Endothelial cell of umbilical vein (primary cell): Measurements from ENCODE around the gene ETDB. TPM values are rescaled to one million over a fixed set of nuclear protein-coding genes. Genes with fewer than 3 reads are reported as not detected.
"Not testable (repeated sequence)": the region's sequence is repeated elsewhere in the genome, so short reads cannot be mapped to it uniquely, and the experiment has no call there.

Experiments
- Bru-seq: library from RNA; stranded (reverse); fragments of 400-500 nt; gene quantifications from one replicate; lab custom pipeline; 2021; lab: Mats Ljungman, UMichigan
- BruChase-seq, 2 experiments: library from RNA; stranded (reverse); fragments of 400-500 nt; gene quantifications; one replicate each; lab custom pipeline; 2021; lab: Mats Ljungman, UMichigan
- BruUV-seq: library from RNA; stranded (reverse); fragments of 400-500 nt; replicated peaks from 2 replicates; lab custom pipeline; 2021; lab: Mats Ljungman, UMichigan
- CTCF ChIA-PET: fragments of 300-600, 350-600 bp; sonication (Branson Sonifier 250); formaldehyde crosslinking; loops from one replicate; lab custom pipeline; 2021; ENCODE audit warnings: antibody characterized with exemption, inconsistent platforms; lab: Charles Lee
- POLR2A ChIA-PET: fragments of 300-600, 350-600 bp; sonication (Branson Sonifier 250); formaldehyde crosslinking; loops from one replicate; lab custom pipeline; 2021; ENCODE audit warnings: antibody characterized with exemption, inconsistent platforms; lab: Charles Lee
- DNase-seq: peaks from one replicate; pipeline ENCODE4 v3.0.0-alpha.2; 2011; ENCODE audit warnings: low read depth, low spot score
- FAIRE-seq: peaks from 2 replicates; lab custom pipeline; 2011; peaks lifted over from hg19 to GRCh38; lab: Jason Lieb, UNC
- H2AFZ ChIP-seq: 2 replicates; pipeline ENCODE4 v1.6.0; 2012; ENCODE audit warnings: low read depth, low read length, control low read depth, inconsistent platforms
- H3K27ac ChIP-seq: 2 replicates; pipeline ENCODE4 v1.5.1; 2011; ENCODE audit warnings: low read depth, mild to moderate bottlenecking, control low read depth, low read length, moderate library complexity; ENCODE audit not compliant: insufficient read depth
- H3K27me3 ChIP-seq, 2 experiments: 2 replicates each; pipeline versions ENCODE4 v1.6.0 to v1.6.1; 2011; ENCODE audit warnings: low read length in 2 of 2, mixed read lengths in 1 of 2; ENCODE audit not compliant: control insufficient read depth in 2 of 2, insufficient read depth in 2 of 2
- H3K36me3 ChIP-seq, 2 experiments: 2 replicates in 1 of 2; 3 replicates in 1 of 2; pipeline ENCODE4 v1.5.1; 2011; ENCODE audit warnings: low read length in 2 of 2, mild to moderate bottlenecking in 1 of 2, moderate library complexity in 1 of 2; ENCODE audit not compliant: control insufficient read depth in 2 of 2, insufficient read depth in 2 of 2; ENCODE audit errors: extremely low read depth in 1 of 2
- H3K4me1 ChIP-seq: 3 replicates; pipeline ENCODE4 v1.5.1; 2011; ENCODE audit warnings: mild to moderate bottlenecking, low read length; ENCODE audit not compliant: control insufficient read depth, insufficient read depth; ENCODE audit errors: extremely low read depth
- H3K4me2 ChIP-seq: 2 replicates; pipeline ENCODE4 v1.6.1; 2011; ENCODE audit warnings: low read length, control low read depth, mixed read lengths; ENCODE audit not compliant: insufficient read depth
- H3K4me3 ChIP-seq, 3 experiments: fragments of 200-600 bp in 1 of 3; sonication (generic), shearing (Covaris generic) in 1 of 3; replicated peaks in 1 of 3; 2 replicates each; pipeline ENCODE4 v1.5.1; 2011 to 2016; ENCODE audit warnings: control low read depth in 3 of 3, low read length in 3 of 3, mild to moderate bottlenecking in 2 of 3, inconsistent platforms in 1 of 3, low read depth in 1 of 3, moderate library complexity in 1 of 3; ENCODE audit not compliant: insufficient read depth in 1 of 3
- H3K79me2 ChIP-seq: 2 replicates; pipeline ENCODE4 v1.6.0; 2012; ENCODE audit warnings: low read length, inconsistent platforms; ENCODE audit not compliant: control insufficient read depth, insufficient read depth
- H3K9ac ChIP-seq: replicated peaks from 2 replicates; pipeline ENCODE3; 2011; ENCODE audit warnings: low read length, control low read depth; ENCODE audit not compliant: insufficient read depth; ENCODE audit errors: extremely low read depth
- H3K9me1 ChIP-seq: replicated peaks from 3 replicates; pipeline ENCODE4 v1.6.0; 2011; ENCODE audit warnings: mild to moderate bottlenecking, low read length; ENCODE audit not compliant: control insufficient read depth, insufficient read depth; ENCODE audit errors: extremely low read depth
- H3K9me3 ChIP-seq: replicated peaks from 2 replicates; pipeline ENCODE4 v1.5.1; 2012; ENCODE audit warnings: low read length, inconsistent platforms; ENCODE audit not compliant: control insufficient read depth, insufficient read depth
- H4K20me1 ChIP-seq: replicated peaks from 2 replicates; pipeline ENCODE3; 2011; ENCODE audit warnings: mild to moderate bottlenecking, low read length; ENCODE audit not compliant: control insufficient read depth, insufficient read depth; ENCODE audit errors: extremely low read depth
- dilution Hi-C: fragments of 300-500 bp; cut with MboI; formaldehyde crosslinking; loops from one replicate; pipeline ENCODE4 v1.15.0; 2019; ENCODE audit warnings: low sequenced_read_pairs; ENCODE audit not compliant: extremely low pct_ligation_motif_present
- intact Hi-C: fragments of 100-400 bp; cut with micrococcal nuclease; formaldehyde crosslinking; loops from one replicate; pipeline ENCODE4 v1.10.0; 2022
- long read RNA-seq: library from polyadenylated mRNA; stranded (forward); transcript quantifications from one replicate; pipeline ENCODE4 v2.0.0, GENCODE V29; 2021
- polyA minus RNA-seq, 3 experiments: library from RNA; depleted of rRNA, polyadenylated mRNA; stranded (reverse); fragments of >200 nt; gene quantifications; 1 replicate in 1 of 3; 2 replicates in 2 of 3; pipeline ENCODE4 v1.2.3, GENCODE V29; 2011
- polyA plus RNA-seq, 4 experiments: library from polyadenylated mRNA; depleted of rRNA in 3 of 4; stranded (reverse) in 3 of 4; unstranded in 1 of 4; fragments of >200 nt; gene quantifications; 2 replicates each; pipeline versions ENCODE4 v1.2.1 to v1.2.3, GENCODE V29; 2011 to 2012; ENCODE audit warnings: missing spikeins in 1 of 4
- total RNA-seq: library from RNA; stranded (reverse); gene quantifications from 2 replicates; pipeline ENCODE4 v1.2.3, GENCODE V29; 2021

ETDB gene
- total RNA-seq (not detected in 2 replicates), polyA plus RNA-seq (not detected in 2 replicates), polyA minus RNA-seq (not detected in 2 replicates), Bru-seq, nascent RNA (not detected), BruChase-seq, experiment 1, labeled RNA remaining after a 6-hour chase (not detected), BruChase-seq, experiment 2, labeled RNA remaining after a 2-hour chase (not detected)
- polyA plus RNA-seq (2011; cell fraction: cytosol; rRNA removed): not detected in 2 replicates
- not detected in 2 replicates for polyA plus RNA-seq (2011; cell fraction: nucleus; rRNA removed)
- not detected in 2 replicates for polyA plus RNA-seq (2012)
- not detected for polyA minus RNA-seq (2011; cell fraction: cytosol; rRNA and poly(A)+ RNA removed)
- polyA minus RNA-seq (2011; cell fraction: nucleus; rRNA and poly(A)+ RNA removed): not detected in 2 replicates
- long read RNA-seq: 0 reads

- H3K9me3 ChIP-seq, H3K9ac ChIP-seq, FAIRE-seq, H3K4me3 ChIP-seq, H3K4me1 ChIP-seq, H3K9me1 ChIP-seq, H3K27ac ChIP-seq, H3K79me2 ChIP-seq, intact Hi-C loops, H3K4me2 ChIP-seq, H4K20me1 ChIP-seq, H3K27me3 ChIP-seq, DNase-seq, POLR2A ChIA-PET, CTCF ChIA-PET, BruUV-seq, dilution Hi-C loops, H3K36me3 ChIP-seq, H2AFZ ChIP-seq: not testable (repeated sequence)
Observed at GRCh38 chrX:135120056-135120576, at the start of gene ETDB. Gene ETDB (minus strand): TSS chrX:135120526. CDS start chrX:135119261, 1,265 bp downstream.

DNA sequence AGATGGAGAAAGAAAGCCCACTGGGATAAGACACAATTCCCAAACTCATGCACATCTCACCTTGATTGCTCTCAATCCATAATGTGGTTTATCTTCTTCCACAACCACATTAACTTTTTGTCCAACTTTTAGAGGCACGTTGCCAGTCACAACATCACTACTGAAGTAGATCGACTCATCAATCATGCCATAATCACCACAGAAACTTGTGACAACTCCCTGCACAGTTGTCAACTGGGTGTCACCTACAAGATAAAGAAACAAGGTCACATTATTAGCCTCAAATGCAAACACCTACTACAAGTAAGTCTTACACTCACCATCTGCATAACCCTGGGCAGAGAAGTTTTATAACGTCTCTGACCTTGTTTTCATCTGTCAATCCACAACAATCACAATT lies 49.2 kb upstream of the ETDB start:
- H3K79me2 ChIP-seq, H3K9me1 ChIP-seq, CTCF ChIA-PET, H3K27me3 ChIP-seq, H3K4me3 ChIP-seq, H4K20me1 ChIP-seq, H3K9me3 ChIP-seq, BruUV-seq, dilution Hi-C loops, H3K27ac ChIP-seq, H3K36me3 ChIP-seq, POLR2A ChIA-PET, intact Hi-C loops, FAIRE-seq, H2AFZ ChIP-seq, H3K4me2 ChIP-seq, DNase-seq, H3K9ac ChIP-seq, H3K4me1 ChIP-seq: not testable (repeated sequence)
